Measurements from ENCODE around the gene CGB7.

DNA sequence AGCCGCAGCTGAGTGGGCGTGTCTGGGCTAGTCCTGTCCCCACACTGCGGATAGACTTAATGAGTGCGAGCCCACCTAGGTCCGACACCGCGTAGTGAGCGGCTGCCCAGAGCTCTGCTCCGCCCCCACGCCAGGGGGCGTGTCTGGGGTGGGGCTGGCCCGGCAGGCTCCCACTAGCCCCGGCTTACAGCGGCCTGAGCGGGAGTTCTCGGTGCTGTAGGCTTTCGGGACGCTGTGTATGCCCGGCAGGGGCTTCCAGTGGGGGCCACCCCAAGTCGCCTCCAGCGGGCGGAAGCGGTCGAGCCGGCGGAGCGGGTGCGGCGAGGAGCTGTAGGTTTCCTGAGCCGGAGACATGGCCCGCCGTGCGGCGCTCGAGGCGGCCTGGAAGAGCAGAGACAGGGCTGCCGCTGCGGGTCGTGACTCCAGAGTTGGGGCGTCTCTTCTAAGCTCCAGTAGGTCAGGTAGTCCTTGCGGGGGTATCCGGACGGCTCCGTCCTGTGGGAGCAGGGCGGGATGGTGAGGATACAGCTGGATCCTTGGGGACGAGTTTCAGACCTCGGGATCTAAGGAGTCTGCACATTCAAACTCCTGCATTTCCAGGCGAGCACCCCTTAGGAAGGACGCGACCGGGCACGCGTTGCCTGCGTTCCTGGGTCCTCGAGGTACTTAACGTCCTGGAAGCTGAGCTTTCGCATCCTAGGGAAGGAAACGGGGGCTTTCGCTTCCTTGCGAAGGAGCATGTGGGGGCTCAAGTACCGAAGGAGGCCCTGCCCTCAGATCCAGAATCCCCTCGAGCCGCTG is 1.2 kb downstream of the CGB7 start:
- TF ChIP-seq, protein P1, sequence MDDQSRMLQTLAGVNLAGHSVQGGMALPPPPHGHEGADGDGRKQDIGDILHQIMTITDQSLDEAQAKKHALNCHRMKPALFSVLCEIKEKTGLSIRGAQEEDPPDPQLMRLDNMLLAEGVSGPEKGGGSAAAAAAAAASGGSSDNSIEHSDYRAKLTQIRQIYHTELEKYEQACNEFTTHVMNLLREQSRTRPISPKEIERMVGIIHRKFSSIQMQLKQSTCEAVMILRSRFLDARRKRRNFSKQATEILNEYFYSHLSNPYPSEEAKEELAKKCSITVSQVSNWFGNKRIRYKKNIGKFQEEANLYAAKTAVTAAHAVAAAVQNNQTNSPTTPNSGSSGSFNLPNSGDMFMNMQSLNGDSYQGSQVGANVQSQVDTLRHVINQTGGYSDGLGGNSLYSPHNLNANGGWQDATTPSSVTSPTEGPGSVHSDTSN (CRISPR knock-in tag; IDR thresholded peaks at IDR 0.05): no peak
- TF ChIP-seq TCF7L2 (IDR thresholded peaks at IDR 0.05; ENCODE audit: borderline replicate concordance, low read depth, low read length): no peak

Data from HEK293 (cell line).